SK-N-SH treated with all-trans-retinoic acid at 6 μM for 48 hours (cell line): Measurements from ENCODE around the gene ARFGAP3.

Experiments
- ATAC-seq: fragments of 200-7000 bp; cut with Tn5 transposase; 3 replicates; pipeline ENCODE4 v1.9.1; 2020; ENCODE audit warnings: mild to moderate bottlenecking, moderate library complexity
- BACH2 ChIP-seq: fragments of 250-450 bp; sonication (Bioruptor Pico); IDR thresholded peaks from 2 replicates; pipeline ENCODE4 v1.9.0; 2021; ENCODE audit warnings: mild to moderate bottlenecking, borderline replicate concordance
- CSDC2 ChIP-seq: fragments of 250-450 bp; sonication (Bioruptor Pico); IDR thresholded peaks from 2 replicates; pipeline ENCODE4 v1.5.0; 2020; ENCODE audit warnings: mild to moderate bottlenecking, moderate library complexity
- ESRRG ChIP-seq: fragments of 250-450 bp; sonication (Bioruptor Pico); IDR thresholded peaks from 2 replicates; pipeline ENCODE4 v1.6.1; 2021; ENCODE audit warnings: mild to moderate bottlenecking
- GLIS3 ChIP-seq: fragments of 250-450 bp; sonication (Bioruptor Pico); IDR thresholded peaks from 2 replicates; pipeline ENCODE4 v1.5.0; 2020; ENCODE audit warnings: mild to moderate bottlenecking, moderate library complexity
- ISL1 ChIP-seq: fragments of 250-450 bp; sonication (Bioruptor Pico); IDR thresholded peaks from 2 replicates; pipeline ENCODE4 v2.1.2; 2022; ENCODE audit warnings: mild to moderate bottlenecking, moderate library complexity
- OSR1 ChIP-seq: fragments of 250-450 bp; sonication (Bioruptor Pico); IDR thresholded peaks from 2 replicates; pipeline ENCODE4 v1.8.0; 2022; ENCODE audit warnings: moderate library complexity, mild to moderate bottlenecking, inconsistent platforms
- PATZ1 ChIP-seq: fragments of 250-450 bp; sonication (Bioruptor Pico); IDR thresholded peaks from 2 replicates; pipeline ENCODE4 v1.8.0; 2020; ENCODE audit warnings: mild to moderate bottlenecking, moderate library complexity, borderline replicate concordance
- POU6F1 ChIP-seq: fragments of 250-450 bp; sonication (Bioruptor Pico); IDR thresholded peaks from 2 replicates; pipeline ENCODE4 v1.8.0; 2021; ENCODE audit warnings: low read depth, mild to moderate bottlenecking, moderate library complexity, borderline replicate concordance
- RARB ChIP-seq: fragments of 250-450 bp; sonication (Bioruptor Pico); IDR thresholded peaks from 2 replicates; pipeline ENCODE4 v1.8.0; 2021; ENCODE audit warnings: mild to moderate bottlenecking, moderate library complexity
- SNAI2 ChIP-seq: fragments of 250-450 bp; sonication (Bioruptor Pico); IDR thresholded peaks from 2 replicates; pipeline ENCODE4 v1.5.0; 2020; ENCODE audit warnings: mild to moderate bottlenecking, moderate library complexity
- TCF4 ChIP-seq: fragments of 250-450 bp; sonication (Bioruptor Pico); IDR thresholded peaks from 2 replicates; pipeline ENCODE4 v1.8.0; 2021; ENCODE audit warnings: mild to moderate bottlenecking, moderate library complexity, borderline replicate concordance
- TSHZ2 ChIP-seq: fragments of 250-450 bp; sonication (Bioruptor Pico); IDR thresholded peaks from 2 replicates; pipeline ENCODE4 v1.5.0; 2020; ENCODE audit warnings: mild to moderate bottlenecking, moderate library complexity
- ZC3H10 ChIP-seq: fragments of 250-450 bp; sonication (Bioruptor Pico); IDR thresholded peaks from 2 replicates; pipeline ENCODE4 v1.5.1; 2021; ENCODE audit warnings: mild to moderate bottlenecking, moderate library complexity
- ZFP3 ChIP-seq: fragments of 250-450 bp; sonication (Bioruptor Pico); IDR thresholded peaks from 2 replicates; pipeline ENCODE4 v1.5.0; 2020; ENCODE audit warnings: mild to moderate bottlenecking, moderate library complexity
- ZNF565 ChIP-seq: fragments of 450-650 bp; formaldehyde crosslinking; conservative IDR thresholded peaks from 2 replicates; pipeline ENCODE4 v1.5.0; 2020; ENCODE audit warnings: low read depth, mild to moderate bottlenecking, moderate library complexity
- ZNF8 ChIP-seq: fragments of 450-650 bp; formaldehyde crosslinking; IDR thresholded peaks from 2 replicates; pipeline ENCODE4 v1.5.0; 2020; ENCODE audit warnings: mild to moderate bottlenecking, moderate library complexity
- TF ChIP-seq, protein P1 (sequence below): fragments of 250-450 bp; sonication (Bioruptor Pico); IDR thresholded peaks from 2 replicates; pipeline ENCODE4 v1.5.1; 2021; ENCODE audit warnings: mild to moderate bottlenecking, moderate library complexity
- TF ChIP-seq, protein P2 (sequence below): fragments of 250-450 bp; sonication (Bioruptor Pico); IDR thresholded peaks from 2 replicates; pipeline ENCODE4 v1.5.1; 2020; ENCODE audit warnings: low read depth, mild to moderate bottlenecking, moderate library complexity

ARFGAP3 gene

GRCh38 chr22:42805998-42806830, 50.9 kb downstream of the ARFGAP3 start:
- no peak for ATAC-seq
- TF ChIP-seq ISL1, result no peak
- no peak for TF ChIP-seq ZC3H10
- TF ChIP-seq, protein P1, sequence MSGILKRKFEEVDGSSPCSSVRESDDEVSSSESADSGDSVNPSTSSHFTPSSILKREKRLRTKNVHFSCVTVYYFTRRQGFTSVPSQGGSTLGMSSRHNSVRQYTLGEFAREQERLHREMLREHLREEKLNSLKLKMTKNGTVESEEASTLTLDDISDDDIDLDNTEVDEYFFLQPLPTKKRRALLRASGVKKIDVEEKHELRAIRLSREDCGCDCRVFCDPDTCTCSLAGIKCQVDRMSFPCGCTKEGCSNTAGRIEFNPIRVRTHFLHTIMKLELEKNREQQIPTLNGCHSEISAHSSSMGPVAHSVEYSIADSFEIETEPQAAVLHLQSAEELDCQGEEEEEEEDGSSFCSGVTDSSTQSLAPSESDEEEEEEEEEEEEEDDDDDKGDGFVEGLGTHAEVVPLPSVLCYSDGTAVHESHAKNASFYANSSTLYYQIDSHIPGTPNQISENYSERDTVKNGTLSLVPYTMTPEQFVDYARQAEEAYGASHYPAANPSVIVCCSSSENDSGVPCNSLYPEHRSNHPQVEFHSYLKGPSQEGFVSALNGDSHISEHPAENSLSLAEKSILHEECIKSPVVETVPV (CRISPR knock-in tag), result no peak
- TF ChIP-seq SNAI2 (CRISPR knock-in tag), result no peak
- TF ChIP-seq ZNF8 (CRISPR knock-in tag), result no peak
- no peak for TF ChIP-seq RARB
- no peak for TF ChIP-seq CSDC2
- no peak for TF ChIP-seq POU6F1 (CRISPR knock-in tag)
- no peak for TF ChIP-seq TCF4 (CRISPR knock-in tag)
- TF ChIP-seq TSHZ2 (CRISPR knock-in tag), result no peak
- TF ChIP-seq PATZ1 (CRISPR knock-in tag), result no peak
- no peak for TF ChIP-seq BACH2 (CRISPR knock-in tag)
- TF ChIP-seq ZNF565 (CRISPR knock-in tag), result no peak
- no peak for TF ChIP-seq GLIS3 (CRISPR knock-in tag)
- TF ChIP-seq ESRRG, result no peak
- no peak for TF ChIP-seq OSR1 (CRISPR knock-in tag)
- TF ChIP-seq, protein P2, sequence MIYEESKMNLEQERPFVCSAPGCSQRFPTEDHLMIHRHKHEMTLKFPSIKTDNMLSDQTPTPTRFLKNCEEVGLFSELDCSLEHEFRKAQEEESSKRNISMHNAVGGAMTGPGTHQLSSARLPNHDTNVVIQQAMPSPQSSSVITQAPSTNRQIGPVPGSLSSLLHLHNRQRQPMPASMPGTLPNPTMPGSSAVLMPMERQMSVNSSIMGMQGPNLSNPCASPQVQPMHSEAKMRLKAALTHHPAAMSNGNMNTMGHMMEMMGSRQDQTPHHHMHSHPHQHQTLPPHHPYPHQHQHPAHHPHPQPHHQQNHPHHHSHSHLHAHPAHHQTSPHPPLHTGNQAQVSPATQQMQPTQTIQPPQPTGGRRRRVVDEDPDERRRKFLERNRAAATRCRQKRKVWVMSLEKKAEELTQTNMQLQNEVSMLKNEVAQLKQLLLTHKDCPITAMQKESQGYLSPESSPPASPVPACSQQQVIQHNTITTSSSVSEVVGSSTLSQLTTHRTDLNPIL (CRISPR knock-in tag), result no peak
- TF ChIP-seq, all 23 proteins: peak for 0

GRCh38 chr22:42805016-42805997, 51.8 kb downstream of the ARFGAP3 start:
- no peak for ATAC-seq
- TF ChIP-seq TSHZ2 (CRISPR knock-in tag) (no peak), ZFP3 (CRISPR knock-in tag) (no peak), ISL1 (no peak)
